KMS-11 (cell line): ENCODE results near the gene TSGA10IP.

Experiments
- H2AFZ ChIP-seq: fragments of 200-600 bp; sonication (generic); 2 replicates; pipeline ENCODE4 v1.6.1; 2016; ENCODE audit warnings: antibody characterized with exemption, mixed run types, low read depth
- H3K27ac ChIP-seq: fragments of 200-600 bp; sonication (generic); 2 replicates; pipeline ENCODE4 v1.6.1; 2016; ENCODE audit warnings: mild to moderate bottlenecking, mixed run types
- H3K27me3 ChIP-seq: fragments of 200-600 bp; sonication (generic); 2 replicates; pipeline ENCODE4 v1.6.1; 2017; ENCODE audit warnings: mild to moderate bottlenecking, low read depth, mixed run types, moderate library complexity; ENCODE audit not compliant: insufficient read depth
- H3K36me3 ChIP-seq: fragments of 200-600 bp; sonication (generic); 2 replicates; pipeline ENCODE4 v1.6.1; 2017; ENCODE audit warnings: mild to moderate bottlenecking, mixed run types; ENCODE audit not compliant: insufficient read depth
- H3K4me1 ChIP-seq: fragments of 200-600 bp; sonication (generic); 2 replicates; pipeline ENCODE4 v1.6.1; 2016; ENCODE audit warnings: mild to moderate bottlenecking, low read depth, mixed run types; ENCODE audit not compliant: poor library complexity, severe bottlenecking
- H3K4me2 ChIP-seq: fragments of 200-600 bp; sonication (generic); 2 replicates; pipeline ENCODE4 v1.7.0; 2016; ENCODE audit warnings: mild to moderate bottlenecking, mixed run types
- H3K4me3 ChIP-seq: fragments of 200-600 bp; sonication (generic); IDR thresholded peaks from 2 replicates; pipeline ENCODE4 v1.6.1; 2017; ENCODE audit warnings: low read depth, low read length, mixed read lengths; ENCODE audit not compliant: insufficient read depth
- H3K79me2 ChIP-seq: fragments of 200-600 bp; sonication (generic); 2 replicates; pipeline ENCODE4 v1.6.1; 2016; ENCODE audit warnings: low read depth, mixed run types; ENCODE audit not compliant: insufficient read depth
- H3K9ac ChIP-seq: fragments of 200-600 bp; sonication (generic); 2 replicates; pipeline ENCODE4 v1.6.1; 2016; ENCODE audit warnings: mild to moderate bottlenecking, mixed run types
- H4K20me1 ChIP-seq: fragments of 200-600 bp; sonication (generic); 2 replicates; pipeline ENCODE4 v1.6.1; 2016; ENCODE audit warnings: mild to moderate bottlenecking, mixed run types; ENCODE audit not compliant: insufficient read depth
- TF ChIP-seq, protein P1 (sequence below): fragments of 200-600 bp; sonication (generic); conservative IDR thresholded peaks from 2 replicates; pipeline ENCODE4 v1.6.1; 2017; ENCODE audit warnings: low read depth, mild to moderate bottlenecking, antibody characterized with exemption, low read length, moderate library complexity, mixed read lengths

The TSGA10IP gene

DNA sequence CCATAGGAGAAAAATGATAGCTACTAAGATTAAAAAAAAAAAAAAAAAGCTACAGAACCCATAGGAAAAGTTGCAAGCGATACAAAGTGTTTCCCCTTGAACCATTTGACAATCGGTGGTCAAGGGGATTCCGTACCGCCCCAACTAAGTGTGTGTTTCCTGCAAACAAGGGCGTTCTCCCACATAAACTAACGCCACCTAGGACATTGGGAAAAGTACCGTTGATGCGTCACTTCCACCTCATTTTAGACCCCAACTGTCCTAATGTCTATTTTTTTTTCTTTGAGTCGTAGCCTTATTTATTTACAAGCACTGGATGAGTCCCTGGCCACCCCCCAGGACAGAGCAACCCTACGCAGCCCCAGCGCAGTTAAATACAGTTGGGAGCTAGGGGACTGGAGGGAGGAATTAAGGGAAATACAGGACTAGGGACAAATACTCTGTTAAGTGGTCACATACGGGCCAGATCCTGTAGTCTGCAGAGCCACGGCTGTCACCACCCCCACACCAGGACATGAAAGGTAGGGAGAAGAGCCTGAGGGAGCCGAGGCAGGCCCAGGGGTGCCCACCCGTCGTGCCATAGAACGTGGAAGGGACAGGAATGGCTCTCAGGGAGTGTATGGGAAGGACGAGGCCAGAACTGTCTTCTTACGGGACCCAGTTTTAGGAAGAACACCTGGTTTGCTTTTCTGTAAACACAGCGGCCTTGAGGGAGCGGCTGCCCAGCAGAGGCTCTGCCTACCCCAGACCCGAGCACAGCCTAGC is 37.7 kb downstream of the TSGA10IP start:
- Histone ChIP-seq H3K4me3 (no peak overlapping the region), H2AFZ (no peak overlapping the region), H3K9ac (no peak overlapping the region), H3K27me3 (no peaks in the 10 kb centered on the region), H3K79me2 (no peaks in the 10 kb centered on the region), H3K4me2 (no peak overlapping the region), H4K20me1 (no peaks in the 10 kb centered on the region), H3K27ac (no peak overlapping the region), H3K4me1 (no peaks in the 10 kb centered on the region), H3K36me3 (no peaks in the 10 kb centered on the region)
- TF ChIP-seq, protein P1, sequence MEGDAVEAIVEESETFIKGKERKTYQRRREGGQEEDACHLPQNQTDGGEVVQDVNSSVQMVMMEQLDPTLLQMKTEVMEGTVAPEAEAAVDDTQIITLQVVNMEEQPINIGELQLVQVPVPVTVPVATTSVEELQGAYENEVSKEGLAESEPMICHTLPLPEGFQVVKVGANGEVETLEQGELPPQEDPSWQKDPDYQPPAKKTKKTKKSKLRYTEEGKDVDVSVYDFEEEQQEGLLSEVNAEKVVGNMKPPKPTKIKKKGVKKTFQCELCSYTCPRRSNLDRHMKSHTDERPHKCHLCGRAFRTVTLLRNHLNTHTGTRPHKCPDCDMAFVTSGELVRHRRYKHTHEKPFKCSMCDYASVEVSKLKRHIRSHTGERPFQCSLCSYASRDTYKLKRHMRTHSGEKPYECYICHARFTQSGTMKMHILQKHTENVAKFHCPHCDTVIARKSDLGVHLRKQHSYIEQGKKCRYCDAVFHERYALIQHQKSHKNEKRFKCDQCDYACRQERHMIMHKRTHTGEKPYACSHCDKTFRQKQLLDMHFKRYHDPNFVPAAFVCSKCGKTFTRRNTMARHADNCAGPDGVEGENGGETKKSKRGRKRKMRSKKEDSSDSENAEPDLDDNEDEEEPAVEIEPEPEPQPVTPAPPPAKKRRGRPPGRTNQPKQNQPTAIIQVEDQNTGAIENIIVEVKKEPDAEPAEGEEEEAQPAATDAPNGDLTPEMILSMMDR, result no peak

- no peaks in the 10 kb centered on the region for H3K4me1 ChIP-seq
- no peaks in the 10 kb centered on the region for H3K27me3 ChIP-seq
- H3K36me3 ChIP-seq, result no peaks in the 10 kb centered on the region
- no peak overlapping the region for H3K9ac ChIP-seq
- H3K79me2 ChIP-seq, result no peaks in the 10 kb centered on the region
- no peak overlapping the region for H3K4me3 ChIP-seq
- H3K27ac ChIP-seq, result no peak overlapping the region
- no peak overlapping the region for H3K4me2 ChIP-seq
- TF ChIP-seq, protein P1, result no peak
- no peak overlapping the region for H2AFZ ChIP-seq
- H4K20me1 ChIP-seq, result no peaks in the 10 kb centered on the region
Measured at GRCh38 chr11:65983589-65983987, 38.3 kb downstream of the TSGA10IP start.

- H3K27me3 ChIP-seq, result no peaks in the 10 kb centered on the region
- peaks cover 3% of the 10 kb centered on the region for H3K4me1 ChIP-seq
- no peak overlapping the region for H3K9ac ChIP-seq
- no peak overlapping the region for H3K4me3 ChIP-seq
- no peak overlapping the region for H3K27ac ChIP-seq
- no peaks in the 10 kb centered on the region for H3K79me2 ChIP-seq
- TF ChIP-seq, protein P1, result no peak
- no peak overlapping the region for H3K4me2 ChIP-seq
- no peaks in the 10 kb centered on the region for H3K36me3 ChIP-seq
- no peak overlapping the region for H2AFZ ChIP-seq
- H4K20me1 ChIP-seq, result no peaks in the 10 kb centered on the region
Measured at GRCh38 chr11:65987336-65987735, 42.1 kb downstream of the TSGA10IP start.

DNA sequence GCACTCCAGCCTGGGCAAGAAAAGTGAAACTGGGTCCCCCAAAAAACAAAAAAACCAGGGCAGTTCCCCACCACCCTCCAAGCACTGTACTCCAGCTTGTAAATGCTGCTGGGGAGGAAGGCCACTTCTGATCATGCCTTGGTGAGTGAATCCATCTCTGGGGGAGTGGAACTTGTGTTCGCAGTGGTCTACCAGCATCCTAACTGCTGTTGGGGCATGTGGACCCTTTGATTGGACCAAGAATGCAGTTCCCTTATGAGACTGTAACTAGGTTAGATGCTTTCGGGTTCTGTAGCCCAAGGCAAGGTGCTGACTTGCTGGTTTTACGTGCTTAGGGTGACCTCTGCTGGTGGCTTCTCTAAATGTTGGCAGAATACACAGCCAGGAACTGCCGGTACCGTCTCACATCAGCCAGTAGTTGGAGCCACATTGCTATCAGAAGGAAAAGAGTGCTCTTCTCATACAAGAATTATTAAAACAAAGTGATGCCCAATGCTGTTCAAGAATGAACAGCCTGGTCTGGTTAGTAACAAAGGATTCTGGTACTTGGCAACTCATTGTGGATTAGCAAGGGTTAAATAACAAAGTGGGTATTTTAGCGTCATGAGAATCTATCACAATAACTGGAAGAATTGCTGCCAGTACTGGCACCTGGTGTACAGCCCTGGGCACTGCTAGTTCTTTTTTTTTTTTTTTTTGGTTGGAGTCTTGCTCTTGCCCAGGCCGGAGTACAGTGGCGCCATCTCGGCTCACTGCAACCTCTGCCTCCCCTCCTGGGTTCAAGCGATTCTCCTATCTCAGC is 43.7 kb downstream of the TSGA10IP start:
- no peak overlapping the region for H2AFZ ChIP-seq
- no peak overlapping the region; the same call in 1 of the 2 replicates for H3K27ac ChIP-seq
- H3K4me1 ChIP-seq, result peaks cover 3% of the 10 kb centered on the region
- no peaks in the 10 kb centered on the region for H3K27me3 ChIP-seq
- no peaks in the 10 kb centered on the region for H4K20me1 ChIP-seq
- H3K36me3 ChIP-seq, result no peaks in the 10 kb centered on the region
- no peak overlapping the region for H3K4me3 ChIP-seq
- H3K79me2 ChIP-seq, result no peaks in the 10 kb centered on the region
- TF ChIP-seq, protein P1, result peak; percentile 99
- no peak overlapping the region for H3K9ac ChIP-seq
- H3K4me2 ChIP-seq, result 0 out of 2 replicates have a peak overlapping the region, but pooled peaks have one; percentile 3
